H1 (cell line): Measurements from ENCODE around the gene TGFB2.

Experiments used
- ATF3 ChIP-seq: IDR thresholded peaks from 2 replicates; pipeline ENCODE4 v1.6.1; 2011; ENCODE audit warnings: low read depth, mild to moderate bottlenecking, low read length; ENCODE audit not compliant: insufficient read depth
- CTCF ChIP-seq, 3 experiments: IDR thresholded peaks; 1 replicate in 2 of 3; 2 replicates in 1 of 3; pipeline versions ENCODE4 v1.5.1 to v1.6.1; 2011; ENCODE audit warnings: low read length in 3 of 3, mild to moderate bottlenecking in 3 of 3, inconsistent platforms in 2 of 3, low read depth in 1 of 3, moderate library complexity in 1 of 3; ENCODE audit not compliant: insufficient read depth in 1 of 3; ENCODE audit errors: control extremely low read depth in 1 of 3
- EZH2 ChIP-seq: fragments of 200-600 bp; sonication (generic); IDR thresholded peaks from 2 replicates; pipeline ENCODE4 v1.7.1; 2012; ENCODE audit warnings: low read depth, mild to moderate bottlenecking, moderate library complexity, low read length, inconsistent platforms; ENCODE audit not compliant: severe bottlenecking
- HDAC2 ChIP-seq, 2 experiments: fragments of 300-600 bp in 1 of 2; sonication (generic) in 1 of 2; IDR thresholded peaks; 2 replicates each; pipeline ENCODE4 v1.6.1; 2011 to 2012; ENCODE audit warnings: low read depth in 2 of 2, low read length in 2 of 2, mild to moderate bottlenecking in 2 of 2, moderate library complexity in 2 of 2, borderline replicate concordance in 1 of 2, inconsistent platforms in 1 of 2
- HDAC6 ChIP-seq: IDR thresholded peaks from one replicate; pipeline ENCODE4 v1.7.1; 2012; ENCODE audit warnings: low read depth, mild to moderate bottlenecking, inconsistent platforms, low read length, moderate library complexity
- POLR2A ChIP-seq, 2 experiments: IDR thresholded peaks; 1 replicate in 1 of 2; 2 replicates in 1 of 2; pipeline ENCODE4 v1.6.1; 2011; ENCODE audit warnings: low read depth in 2 of 2, low read length in 2 of 2, mild to moderate bottlenecking in 2 of 2; ENCODE audit errors: control extremely low read depth in 1 of 2
- POLR2AphosphoS5 ChIP-seq: IDR thresholded peaks from 2 replicates; pipeline ENCODE4 v1.6.1; 2011; ENCODE audit warnings: low read depth, low read length
- RXRA ChIP-seq: IDR thresholded peaks from 2 replicates; pipeline ENCODE4 v1.6.1; 2011; ENCODE audit warnings: low read depth, mild to moderate bottlenecking, low read length, moderate library complexity; ENCODE audit not compliant: insufficient read depth
- SRF ChIP-seq: IDR thresholded peaks from 2 replicates; pipeline ENCODE4 v1.6.1; 2011; ENCODE audit warnings: mild to moderate bottlenecking, low read depth, low read length, moderate library complexity
- TAF1 ChIP-seq: IDR thresholded peaks from 2 replicates; pipeline ENCODE4 v1.6.1; 2011; ENCODE audit warnings: mild to moderate bottlenecking, low read depth, low read length
- USF2 ChIP-seq: IDR thresholded peaks from 2 replicates; pipeline ENCODE4 v1.6.1; 2011; ENCODE audit warnings: low read length, improper control_type of control experiment
- ZNF274 ChIP-seq: IDR thresholded peaks from 2 replicates; pipeline ENCODE4 v1.7.0; 2012; ENCODE audit warnings: low read length, borderline replicate concordance; ENCODE audit errors: extremely low read depth

- no peak for TF ChIP-seq ZNF274
- no peak for TF ChIP-seq CTCF (IDR thresholded peaks at IDR 0.05; ENCODE audit: control extremely low read depth in 1 of 3, insufficient read depth in 1 of 3, low read depth in 1 of 3, low read length in 3 of 3)
- TF ChIP-seq HDAC6 = no peak
- no peak for TF ChIP-seq POLR2AphosphoS5
- no peak for TF ChIP-seq RXRA
- TF ChIP-seq ATF3 = no peak
- TF ChIP-seq HDAC2 (IDR thresholded peaks at IDR 0.05; ENCODE audit: borderline replicate concordance in 1 of 2, low read depth in 2 of 2, low read length in 2 of 2) = no peak
- TF ChIP-seq POLR2A (IDR thresholded peaks at IDR 0.05; ENCODE audit: control extremely low read depth in 1 of 2, low read depth in 2 of 2, low read length in 2 of 2) = no peak
- TF ChIP-seq USF2 = no peak
- no peak for TF ChIP-seq EZH2
- no peak for TF ChIP-seq TAF1
- no peak for TF ChIP-seq SRF
Observed at GRCh38 chr1:218476385-218476784, 131.2 kb downstream of the TGFB2 start.
